Spleen (tissue), 7 donors: ENCODE results near the gene CYP19A1.

Source experiments
- POLR2A ChIP-seq, 3 donors: fragments of 450-650 bp; IDR thresholded peaks; one replicate each; pipeline ENCODE4 v1.5.1; 2017; ENCODE audit warnings: antibody characterized with exemption in 3 of 3, mild to moderate bottlenecking in 1 of 3
- TF ChIP-seq, protein P1 (sequence below), 11 experiments: fragments of 200-600 bp in 7 of 11; fragments of 450-650 bp in 4 of 11; sonication (generic) in 4 of 11; IDR thresholded peaks in 8 of 11; conservative IDR thresholded peaks in 3 of 11; 1 replicate in 7 of 11; 2 replicates in 4 of 11; pipeline versions ENCODE4 v1.4.0 to v1.8.0; 2016 to 2021; ENCODE audit warnings: antibody characterized with exemption in 11 of 11, inconsistent platforms in 4 of 11, mild to moderate bottlenecking in 1 of 11
- donor health status: DM: no; HTN: no; CAD: no; lungs with moderate emphysema.
- donor health status: DM: no; HTN: no; CAD: no.
- donor health status: DM: no; HTN: no; CAD: no.

DNA sequence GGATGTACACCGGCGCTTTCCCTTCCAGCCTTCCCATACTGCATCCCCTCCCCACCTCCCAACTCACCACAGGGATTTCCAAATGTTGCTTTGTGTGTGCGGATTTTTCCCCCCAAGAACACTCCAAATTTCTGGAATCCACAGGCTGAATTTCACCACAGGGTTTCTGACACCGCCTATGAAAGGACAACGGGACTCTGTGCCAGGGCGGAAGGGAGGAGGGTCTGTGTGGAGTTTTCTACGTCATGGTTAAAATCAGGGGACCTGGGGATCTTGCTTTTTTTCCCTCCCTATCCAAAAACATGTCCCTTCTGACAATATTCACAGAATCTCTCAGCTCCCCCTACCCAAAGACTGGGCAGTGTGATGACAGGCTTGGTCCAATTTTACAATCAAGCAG lies 14.6 kb downstream of the CYP19A1 start:
- TF ChIP-seq, protein P1, sequence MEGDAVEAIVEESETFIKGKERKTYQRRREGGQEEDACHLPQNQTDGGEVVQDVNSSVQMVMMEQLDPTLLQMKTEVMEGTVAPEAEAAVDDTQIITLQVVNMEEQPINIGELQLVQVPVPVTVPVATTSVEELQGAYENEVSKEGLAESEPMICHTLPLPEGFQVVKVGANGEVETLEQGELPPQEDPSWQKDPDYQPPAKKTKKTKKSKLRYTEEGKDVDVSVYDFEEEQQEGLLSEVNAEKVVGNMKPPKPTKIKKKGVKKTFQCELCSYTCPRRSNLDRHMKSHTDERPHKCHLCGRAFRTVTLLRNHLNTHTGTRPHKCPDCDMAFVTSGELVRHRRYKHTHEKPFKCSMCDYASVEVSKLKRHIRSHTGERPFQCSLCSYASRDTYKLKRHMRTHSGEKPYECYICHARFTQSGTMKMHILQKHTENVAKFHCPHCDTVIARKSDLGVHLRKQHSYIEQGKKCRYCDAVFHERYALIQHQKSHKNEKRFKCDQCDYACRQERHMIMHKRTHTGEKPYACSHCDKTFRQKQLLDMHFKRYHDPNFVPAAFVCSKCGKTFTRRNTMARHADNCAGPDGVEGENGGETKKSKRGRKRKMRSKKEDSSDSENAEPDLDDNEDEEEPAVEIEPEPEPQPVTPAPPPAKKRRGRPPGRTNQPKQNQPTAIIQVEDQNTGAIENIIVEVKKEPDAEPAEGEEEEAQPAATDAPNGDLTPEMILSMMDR (IDR thresholded peaks at IDR 0.05 in 8 of 11, conservative IDR thresholded peaks at IDR 0.05 in 3 of 11) = no peak
- TF ChIP-seq POLR2A (IDR thresholded peaks at IDR 0.05) = no peak
